Measurements from ENCODE around the gene CMTM7. TPM values are rescaled to one million over a fixed set of nuclear protein-coding genes. Genes with fewer than 3 reads are reported as not detected.
"Not testable (repeated sequence)": the region's sequence is repeated elsewhere in the genome, so short reads cannot be mapped to it uniquely, and the experiment has no call there.

Gene CMTM7
- total RNA-seq, 1 donor from 2014 or later: 19.3 TPM

- DNase-seq (ENCODE audit: low spot score): no peak
Observed at GRCh38 chr3:32381922-32382321, 9.7 kb upstream of the CMTM7 start.

- DNase-seq (ENCODE audit: low spot score): no peak
Observed at GRCh38 chr3:32383136-32383711, 8.4 kb upstream of the CMTM7 start.

GRCh38 chr3:32384938-32385337 is 6.7 kb upstream of the CMTM7 start:
- no peak for DNase-seq (ENCODE audit: low spot score)

GRCh38 chr3:32387512-32387911 is 4.1 kb upstream of the CMTM7 start:
- DNase-seq (ENCODE audit: low spot score): no peak

GRCh38 chr3:32389577-32389976 is 2.1 kb upstream of the CMTM7 start:
- not testable (repeated sequence) for DNase-seq (ENCODE audit: low spot score)

- DNase-seq (ENCODE audit: low spot score): peak; percentile 46
Observed at GRCh38 chr3:32392536-32393302, 1.1 kb downstream of the CMTM7 start.

- no peak for DNase-seq (ENCODE audit: low spot score)
Observed at GRCh38 chr3:32395496-32395895, 3.8 kb downstream of the CMTM7 start.

- DNase-seq (ENCODE audit: low spot score): no peak
Observed at GRCh38 chr3:32397941-32398340, 6.3 kb downstream of the CMTM7 start.

GRCh38 chr3:32398531-32398930 is 6.9 kb downstream of the CMTM7 start:
- no peak for DNase-seq (ENCODE audit: low spot score)

- no peak for DNase-seq (ENCODE audit: low spot score)
Observed at GRCh38 chr3:32399030-32399620, 7.5 kb downstream of the CMTM7 start.

GRCh38 chr3:32401126-32401525 is 9.5 kb downstream of the CMTM7 start:
- no peak for DNase-seq (ENCODE audit: low spot score)

- DNase-seq (ENCODE audit: low spot score): peak; percentile 73
Observed at GRCh38 chr3:32401556-32402081, 10.0 kb downstream of the CMTM7 start.

GRCh38 chr3:32403663-32404062 is 12.0 kb downstream of the CMTM7 start:
- DNase-seq (ENCODE audit: low spot score): no peak

GRCh38 chr3:32404714-32405113 is 13.1 kb downstream of the CMTM7 start:
- no peak for DNase-seq (ENCODE audit: low spot score)

- no peak for DNase-seq (ENCODE audit: low spot score)
Observed at GRCh38 chr3:32405155-32405554, 13.5 kb downstream of the CMTM7 start.

GRCh38 chr3:32405711-32406323 is 14.2 kb downstream of the CMTM7 start:
- DNase-seq (ENCODE audit: low spot score): no peak

- DNase-seq (ENCODE audit: low spot score): no peak
Observed at GRCh38 chr3:32406486-32407408, 15.1 kb downstream of the CMTM7 start.

GRCh38 chr3:32410367-32411246 is 19.0 kb downstream of the CMTM7 start:
- DNase-seq (ENCODE audit: low spot score): no peak

- DNase-seq (ENCODE audit: low spot score): no peak
Observed at GRCh38 chr3:32411442-32411841, 19.8 kb downstream of the CMTM7 start.

- DNase-seq (ENCODE audit: low spot score): no peak
Observed at GRCh38 chr3:32412887-32413286, 21.2 kb downstream of the CMTM7 start.
